Fibroblast of skin of abdomen (primary cell): ENCODE measurements around the gene COTL1.
A peak's percentile ranks its signal among the peaks of the same experiment; 100 is the strongest.
"Not testable (repeated sequence)": the region's sequence is repeated elsewhere in the genome, so short reads cannot be mapped to it uniquely, and the experiment has no call there.

Experiments
- DNase-seq: peaks from one replicate; pipeline ENCODE4 v3.0.0-alpha.2; 2013

COTL1 gene

DNA sequence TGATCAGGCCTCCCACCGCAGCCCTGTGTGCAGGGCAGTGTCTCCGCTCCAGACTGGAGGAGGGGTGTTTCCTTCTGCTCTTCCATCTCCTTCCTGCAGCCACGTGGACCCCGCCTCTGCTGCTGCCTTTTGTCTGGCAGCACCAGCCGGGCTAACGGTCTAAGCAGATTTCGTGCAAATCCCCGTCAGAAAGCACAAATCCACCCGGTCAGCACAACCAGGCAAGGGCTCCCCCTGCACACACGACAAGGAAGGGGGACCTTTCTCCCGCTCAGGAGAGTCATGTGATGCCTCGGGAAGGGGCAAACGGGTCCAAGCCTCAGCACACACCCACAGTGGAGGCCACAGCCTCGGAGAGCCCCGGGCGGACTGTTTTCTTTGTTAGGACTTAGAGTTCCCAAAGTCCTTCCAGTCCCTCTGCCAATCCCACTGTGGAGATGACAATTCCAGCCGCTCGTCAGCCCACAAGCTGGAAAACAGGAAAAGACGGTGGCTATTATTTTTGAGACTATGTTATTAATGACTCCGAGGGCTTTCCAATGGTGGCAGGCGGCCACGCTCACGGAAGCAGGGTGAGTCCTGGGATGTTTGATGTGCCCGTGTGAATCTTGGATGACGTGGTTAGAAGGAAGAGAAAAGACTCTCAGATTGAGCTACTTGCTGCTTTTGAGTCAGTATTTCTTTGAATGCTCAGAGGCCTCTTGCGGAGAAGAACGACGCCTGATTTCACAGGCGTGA, 90.9 kb downstream of the COTL1 start:
- DNase-seq = peak; percentile 36

DNA sequence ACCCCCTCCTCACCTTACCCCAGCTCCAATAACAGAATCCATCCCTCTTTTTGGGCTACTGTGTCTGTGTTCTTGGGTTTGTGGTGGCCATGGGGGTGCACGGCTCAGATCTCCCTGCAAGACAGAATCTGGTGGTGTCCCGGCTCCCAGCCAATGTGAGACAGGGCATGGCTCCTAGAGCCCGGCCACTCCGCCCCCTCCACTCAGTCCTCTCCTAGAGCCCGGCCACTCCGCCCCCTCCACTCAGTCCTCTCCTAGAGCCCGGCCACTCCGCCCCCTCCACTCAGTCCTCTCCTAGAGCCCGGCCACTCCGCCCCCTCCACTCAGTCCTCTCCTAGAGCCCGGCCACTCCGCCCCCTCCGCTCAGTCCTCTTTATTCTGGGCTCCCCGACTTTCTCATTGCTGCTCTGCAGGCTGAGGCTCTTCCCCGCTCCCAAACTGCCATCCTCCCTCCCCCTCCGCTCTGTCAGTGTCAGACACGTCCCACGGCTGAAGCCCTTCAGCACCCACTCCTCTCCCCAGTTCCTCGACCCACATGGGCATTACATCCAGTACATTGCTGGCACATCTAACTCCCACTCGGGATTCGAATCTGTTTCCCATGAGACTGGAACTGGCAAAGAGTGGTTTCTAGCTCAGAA, 92.8 kb downstream of the COTL1 start:
- DNase-seq = not testable (repeated sequence)

DNA sequence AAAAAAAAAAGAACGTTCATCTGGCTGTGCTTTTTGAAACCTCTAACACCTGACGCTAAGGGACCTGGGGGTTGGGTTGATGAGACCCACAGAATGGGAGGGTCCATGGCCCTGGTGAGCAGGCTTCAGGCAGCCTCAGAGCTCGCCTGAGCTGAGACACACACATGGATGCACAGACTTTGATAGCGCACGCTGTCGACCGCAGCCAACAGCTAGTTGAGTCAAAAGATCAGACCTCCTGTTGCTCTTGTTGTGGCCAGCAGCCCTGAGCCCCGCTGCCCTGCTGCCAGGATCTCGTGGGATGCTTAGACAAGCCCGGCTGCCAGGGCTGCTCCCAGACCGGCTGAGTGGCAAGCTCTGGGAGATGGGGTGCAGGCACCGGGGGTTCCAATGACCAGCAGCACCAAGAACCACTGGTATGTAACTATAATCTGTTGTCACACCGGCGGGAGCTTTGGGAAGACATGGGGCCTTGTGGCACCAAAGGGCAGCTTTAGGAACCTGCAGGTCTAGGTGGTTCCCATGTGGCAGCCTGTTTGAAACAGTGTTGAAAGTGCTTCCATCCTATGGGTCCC, 93.4 kb downstream of the COTL1 start:
- no peak for DNase-seq

DNA sequence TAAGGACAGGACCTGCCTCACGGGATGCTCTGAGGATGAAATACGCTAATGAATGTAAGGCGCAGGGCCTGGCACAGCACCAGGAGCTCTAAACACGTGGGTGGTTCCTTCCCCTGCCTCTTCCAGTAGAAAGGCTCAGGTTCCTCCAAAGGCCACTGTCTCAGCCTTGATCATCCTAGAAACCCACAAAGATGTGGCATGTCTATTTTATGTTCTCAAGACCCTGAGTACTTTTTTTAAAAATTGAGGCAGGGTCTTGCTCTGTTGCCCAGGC, 96.4 kb downstream of the COTL1 start:
- no peak for DNase-seq

DNA sequence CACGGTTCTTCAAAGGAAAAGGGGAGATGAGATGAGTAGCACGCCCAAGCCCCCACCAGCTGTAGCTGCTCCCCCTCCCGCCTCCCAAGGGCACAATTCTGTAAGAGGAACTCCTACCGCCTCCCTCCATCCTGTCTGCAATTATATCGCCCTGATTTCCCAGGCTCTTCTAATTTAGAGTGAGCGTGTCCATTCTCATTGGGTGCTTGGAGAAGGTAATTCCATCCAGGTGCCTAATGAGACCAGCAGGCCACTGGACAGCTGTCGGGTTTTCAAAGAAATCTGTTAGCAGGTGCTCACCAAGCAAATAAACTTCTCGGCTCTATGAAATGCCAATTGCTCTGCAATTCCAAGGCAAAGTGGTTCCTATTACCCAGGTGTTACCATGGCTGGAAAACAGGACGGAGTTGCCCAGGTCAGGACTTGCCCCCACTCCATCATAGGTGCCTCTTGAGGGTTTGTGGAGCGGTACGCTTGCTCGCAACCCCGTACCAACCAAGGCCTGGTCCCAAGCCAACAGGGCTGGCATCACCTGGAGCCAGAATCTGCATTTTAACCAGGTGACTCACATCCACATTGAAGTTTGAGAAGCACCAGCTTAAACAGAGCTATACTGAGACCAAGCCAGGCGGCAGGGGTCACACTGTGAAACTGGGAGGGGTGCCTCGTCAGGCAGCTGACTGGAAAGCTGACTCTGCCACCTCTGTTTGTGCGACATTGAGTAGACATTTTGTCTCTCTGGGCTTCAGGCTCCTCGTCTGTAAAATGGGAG, 97.0 kb downstream of the COTL1 start:
- no peak for DNase-seq

DNA sequence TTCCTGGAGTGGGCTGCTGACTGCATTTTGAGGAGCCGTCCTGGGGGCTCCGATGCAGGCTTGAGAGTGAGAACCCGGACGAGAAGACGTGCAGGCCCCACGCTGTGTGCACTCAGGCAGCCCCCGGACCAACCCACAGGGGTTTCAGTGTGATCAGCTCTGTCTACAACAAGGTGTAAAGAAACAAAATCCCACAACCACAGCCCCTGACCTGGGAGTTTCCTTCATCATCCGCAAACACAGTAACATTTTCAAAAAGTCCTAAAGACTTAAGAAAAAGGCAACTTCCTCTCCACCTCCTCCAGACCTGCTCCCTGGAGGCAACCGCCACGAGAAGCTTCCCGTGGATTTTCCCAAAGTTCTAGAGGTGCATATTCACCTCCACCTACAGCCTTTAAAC, 98.0 kb downstream of the COTL1 start:
- DNase-seq = no peak

DNA sequence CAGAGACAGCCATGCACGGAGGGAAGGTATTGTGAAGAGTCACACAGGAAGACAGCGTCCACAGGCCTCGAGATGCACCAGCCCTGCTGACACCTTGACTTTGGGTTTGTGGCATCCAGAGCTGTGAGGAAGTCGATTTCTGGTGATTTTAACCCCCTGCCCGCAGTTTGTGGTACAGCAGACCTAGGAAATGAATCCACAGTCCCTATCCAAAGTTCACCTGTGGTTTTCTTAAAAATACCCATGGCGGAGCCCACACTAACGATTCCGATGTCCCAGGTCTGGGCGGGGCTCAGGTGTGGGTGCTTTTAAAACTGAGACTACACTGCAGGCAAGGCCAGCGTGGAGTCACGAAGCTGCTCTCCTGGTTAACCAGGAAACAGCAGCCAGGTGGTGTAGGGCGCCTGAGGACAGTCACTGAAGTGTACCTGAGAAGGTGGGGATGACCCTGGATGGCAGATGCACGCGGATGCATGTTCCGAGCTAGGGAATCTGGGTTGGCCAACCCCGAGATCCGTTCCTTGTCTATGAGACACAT, 99.0 kb downstream of the COTL1 start:
- DNase-seq = no peak

DNA sequence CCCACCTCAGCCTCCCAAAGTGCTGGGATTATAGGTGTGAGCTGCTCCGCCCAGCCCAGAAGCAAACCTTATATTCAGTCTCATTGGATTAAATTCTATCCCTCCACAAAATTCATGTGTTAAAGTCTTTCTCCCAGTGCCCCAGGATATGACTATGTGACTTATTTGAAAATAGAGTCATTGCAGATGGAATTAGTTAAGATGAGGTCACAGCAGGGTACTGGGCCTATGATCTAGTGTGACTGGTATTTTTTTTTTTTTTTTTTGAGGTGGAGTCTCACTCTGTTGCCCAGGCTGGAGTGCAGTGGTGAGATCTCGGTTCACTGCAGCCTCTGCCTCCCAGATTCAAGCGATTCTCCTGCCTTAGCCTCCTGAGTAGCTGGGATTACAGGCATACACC, 99.7 kb downstream of the COTL1 start:
- peak; percentile 80 for DNase-seq

DNA sequence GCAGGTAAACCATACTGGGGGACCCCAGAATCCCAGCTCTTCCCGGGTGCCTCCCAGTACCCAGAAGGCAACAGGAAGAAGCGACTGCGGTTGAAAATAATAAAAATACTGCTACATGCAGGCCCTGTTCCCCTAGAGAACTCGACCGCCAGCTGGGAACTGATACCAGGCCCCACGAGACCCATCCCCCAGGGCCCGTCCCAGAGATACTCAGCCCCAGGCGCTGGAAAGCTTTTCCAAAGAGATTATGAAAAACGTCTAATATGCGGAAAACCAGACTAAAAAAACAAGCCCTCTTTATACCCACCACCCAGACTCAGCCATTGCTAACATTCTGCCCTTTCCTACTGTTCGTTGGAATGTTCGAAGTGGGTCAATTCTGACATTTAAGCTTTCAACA, 100.5 kb downstream of the COTL1 start:
- DNase-seq = no peak
